HepG2 (cell line): Measurements from ENCODE around the gene SNRNP200. TPM values are rescaled to one million over a fixed set of nuclear protein-coding genes. Genes with fewer than 3 reads are reported as not detected.

Experiments used
- DR1 ChIP-seq: sonication (generic); formaldehyde crosslinking; IDR thresholded peaks from 2 replicates; pipeline ENCODE4 v1.8.0; 2021; ENCODE audit warnings: mild to moderate bottlenecking, missing genetic modification reagents, inconsistent platforms
- FOXC1 ChIP-seq: sonication (generic); formaldehyde crosslinking; IDR thresholded peaks from 2 replicates; pipeline ENCODE4 v1.8.0; 2022; ENCODE audit warnings: mild to moderate bottlenecking, missing genetic modification reagents, borderline replicate concordance
- TAF1 ChIP-seq: sonication (generic); formaldehyde crosslinking; IDR thresholded peaks from 2 replicates; pipeline ENCODE4 v1.4.0; 2020; ENCODE audit warnings: missing genetic modification reagents
- ZNF468 ChIP-seq: sonication (generic); formaldehyde crosslinking; IDR thresholded peaks from 2 replicates; pipeline ENCODE4 v1.8.0; 2022; ENCODE audit warnings: mild to moderate bottlenecking, moderate library complexity, missing genetic modification reagents
- ZNF563 ChIP-seq: sonication (generic); formaldehyde crosslinking; IDR thresholded peaks from 2 replicates; pipeline ENCODE4 v1.8.0; 2022; ENCODE audit warnings: mild to moderate bottlenecking, moderate library complexity, missing genetic modification reagents
- ZNF644 ChIP-seq: IDR thresholded peaks from 2 replicates; pipeline ENCODE4 v1.6.1; 2016; ENCODE audit warnings: low read depth
- ZNF775 ChIP-seq: sonication (generic); formaldehyde crosslinking; IDR thresholded peaks from 2 replicates; pipeline ENCODE4 v1.4.0; 2020; ENCODE audit warnings: missing genetic modification reagents, mild to moderate bottlenecking, moderate library complexity, borderline replicate concordance
- ZNF782 ChIP-seq: sonication (generic); formaldehyde crosslinking; IDR thresholded peaks from 2 replicates; pipeline ENCODE4 v1.4.0; 2020; ENCODE audit warnings: missing genetic modification reagents, mild to moderate bottlenecking, borderline replicate concordance
- polyA plus RNA-seq, 8 experiments: library from polyadenylated mRNA; depleted of rRNA in 3 of 8; stranded (reverse) in 7 of 8; unstranded in 1 of 8; fragments of >200 nt; fragmentation: Illumina TruSeq in 4 of 8; extraction: Trizol in 4 of 8; gene quantifications; 2 replicates each; pipeline versions ENCODE4 v1.2.1 to v1.2.3, GENCODE V29; 2011 to 2016; ENCODE audit warnings: low read depth in 4 of 8, missing spikeins in 1 of 8, mixed read lengths in 1 of 8; ENCODE audit not compliant: insufficient read depth in 1 of 8
- total RNA-seq, 5 experiments: library from RNA; depleted of rRNA; stranded (reverse); fragments of >200 nt; fragmentation: Illumina TruSeq; extraction: Trizol; gene quantifications; 2 replicates each; pipeline ENCODE4 v1.2.3, GENCODE V29; 2016; ENCODE audit warnings: low read depth in 1 of 5
- TF ChIP-seq, protein P1 (sequence below): sonication (generic); formaldehyde crosslinking; IDR thresholded peaks from 2 replicates; pipeline ENCODE4 v1.5.0; 2020; ENCODE audit warnings: missing genetic modification reagents, mild to moderate bottlenecking, borderline replicate concordance
- TF ChIP-seq, protein P2 (sequence below): sonication (generic); formaldehyde crosslinking; conservative IDR thresholded peaks from 2 replicates; pipeline ENCODE4 v1.8.0; 2022; ENCODE audit warnings: missing genetic modification reagents
- TF ChIP-seq, protein P3 (sequence below): sonication (generic); formaldehyde crosslinking; IDR thresholded peaks from 2 replicates; pipeline ENCODE4 v1.8.1; 2023; ENCODE audit warnings: mild to moderate bottlenecking, moderate library complexity, missing genetic modification reagents
- TF ChIP-seq, protein P4 (sequence below): sonication (generic); formaldehyde crosslinking; conservative IDR thresholded peaks from 2 replicates; pipeline ENCODE4 v1.4.0; 2020; ENCODE audit warnings: mild to moderate bottlenecking, missing genetic modification reagents, moderate library complexity
- TF ChIP-seq, protein P5 (sequence below): sonication (generic); formaldehyde crosslinking; IDR thresholded peaks from 2 replicates; pipeline ENCODE4 v1.4.0; 2020; ENCODE audit warnings: mild to moderate bottlenecking, low read depth, missing genetic modification reagents
- TF ChIP-seq, protein P6 (sequence below): IDR thresholded peaks from 2 replicates; pipeline ENCODE4 v1.6.1; 2016

The SNRNP200 gene
- total and polyA plus RNA-seq, 2 of the 13 experiments (the other 11 are each of a cell fraction or from before 2014, with no cell fraction given) = 99.0 to 232 TPM

DNA sequence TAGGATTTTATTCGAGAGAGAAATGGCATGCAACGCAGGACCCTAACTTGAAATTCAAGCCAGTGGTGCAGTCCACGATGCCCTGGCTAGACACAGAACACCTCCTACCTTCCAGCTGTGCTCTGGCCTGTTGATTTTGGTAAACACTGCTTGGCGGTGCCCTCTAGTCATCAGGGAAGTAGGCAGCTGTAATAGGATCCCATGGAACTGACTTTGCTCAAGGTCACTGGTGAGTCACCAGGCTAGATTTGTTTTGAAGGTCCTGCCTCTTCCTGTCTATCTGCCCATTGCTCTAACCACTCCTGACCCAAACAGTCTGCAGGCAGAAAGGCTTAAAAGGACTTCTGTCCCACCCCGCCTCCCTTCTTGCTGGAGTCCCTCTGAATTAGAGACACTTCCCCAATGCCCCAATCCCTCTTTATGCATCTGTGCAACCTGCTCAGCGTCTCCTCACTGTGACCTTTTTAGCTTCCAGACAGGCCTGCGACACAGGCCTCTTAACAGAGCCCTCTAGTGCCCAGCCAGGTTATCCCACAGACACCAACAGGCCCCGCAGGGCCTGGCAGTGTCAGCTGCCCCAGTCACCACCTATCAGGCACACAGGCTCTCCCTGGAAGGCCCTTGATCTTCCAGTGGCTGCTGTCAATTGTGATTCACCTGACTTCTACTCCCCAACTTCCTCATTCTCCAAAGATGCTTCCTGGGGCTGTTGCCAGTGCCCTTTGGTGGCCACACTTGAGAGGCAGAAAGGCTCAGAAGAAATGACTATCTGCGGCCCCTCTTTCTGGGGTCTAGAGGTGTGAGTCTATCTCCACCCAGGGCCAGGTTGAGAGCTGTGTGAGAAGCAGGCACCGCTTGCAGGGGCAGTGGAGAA, 44.7 kb downstream of the SNRNP200 start (continued):
- TF ChIP-seq, protein P1, sequence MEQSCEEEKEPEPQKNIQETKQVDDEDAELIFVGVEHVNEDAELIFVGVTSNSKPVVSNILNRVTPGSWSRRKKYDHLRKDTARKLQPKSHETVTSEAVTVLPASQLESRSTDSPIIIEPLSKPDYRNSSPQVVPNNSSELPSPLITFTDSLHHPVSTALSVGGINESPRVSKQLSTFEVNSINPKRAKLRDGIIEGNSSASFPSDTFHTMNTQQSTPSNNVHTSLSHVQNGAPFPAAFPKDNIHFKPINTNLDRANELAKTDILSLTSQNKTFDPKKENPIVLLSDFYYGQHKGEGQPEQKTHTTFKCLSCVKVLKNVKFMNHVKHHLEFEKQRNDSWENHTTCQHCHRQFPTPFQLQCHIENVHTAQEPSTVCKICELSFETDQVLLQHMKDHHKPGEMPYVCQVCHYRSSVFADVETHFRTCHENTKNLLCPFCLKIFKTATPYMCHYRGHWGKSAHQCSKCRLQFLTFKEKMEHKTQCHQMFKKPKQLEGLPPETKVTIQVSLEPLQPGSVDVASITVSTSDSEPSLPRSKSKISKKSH (CRISPR knock-in tag) = no peak
- peak; percentile 89 for TF ChIP-seq FOXC1 (CRISPR knock-in tag)
- TF ChIP-seq ZNF563 = peak; percentile 23; the same call in 1 of the 2 replicates
- TF ChIP-seq, protein P2, sequence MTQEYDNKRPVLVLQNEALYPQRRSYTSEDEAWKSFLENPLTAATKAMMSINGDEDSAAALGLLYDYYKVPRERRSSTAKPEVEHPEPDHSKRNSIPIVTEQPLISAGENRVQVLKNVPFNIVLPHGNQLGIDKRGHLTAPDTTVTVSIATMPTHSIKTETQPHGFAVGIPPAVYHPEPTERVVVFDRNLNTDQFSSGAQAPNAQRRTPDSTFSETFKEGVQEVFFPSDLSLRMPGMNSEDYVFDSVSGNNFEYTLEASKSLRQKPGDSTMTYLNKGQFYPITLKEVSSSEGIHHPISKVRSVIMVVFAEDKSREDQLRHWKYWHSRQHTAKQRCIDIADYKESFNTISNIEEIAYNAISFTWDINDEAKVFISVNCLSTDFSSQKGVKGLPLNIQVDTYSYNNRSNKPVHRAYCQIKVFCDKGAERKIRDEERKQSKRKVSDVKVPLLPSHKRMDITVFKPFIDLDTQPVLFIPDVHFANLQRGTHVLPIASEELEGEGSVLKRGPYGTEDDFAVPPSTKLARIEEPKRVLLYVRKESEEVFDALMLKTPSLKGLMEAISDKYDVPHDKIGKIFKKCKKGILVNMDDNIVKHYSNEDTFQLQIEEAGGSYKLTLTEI = no peak
- TF ChIP-seq, protein P3, sequence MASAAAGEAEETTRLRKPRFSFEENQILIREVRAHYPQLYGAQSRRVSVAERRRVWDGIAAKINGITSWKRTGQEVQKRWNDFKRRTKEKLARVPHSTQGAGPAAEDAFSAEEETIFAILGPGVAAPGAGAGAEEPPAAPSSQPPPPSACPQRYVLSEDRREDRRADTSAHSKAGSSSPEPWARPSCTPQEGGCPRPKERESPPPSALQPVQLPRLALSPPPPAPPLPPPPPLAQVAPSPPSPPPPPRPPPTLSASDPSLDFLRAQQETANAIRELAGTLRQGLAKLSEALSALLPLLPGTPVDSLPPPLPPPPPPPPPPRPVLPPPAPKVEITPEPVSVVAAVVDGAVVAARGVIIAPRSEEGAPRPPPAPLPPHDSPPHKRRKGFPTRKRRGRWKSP (CRISPR knock-in tag) = peak; percentile 45
- TF ChIP-seq ZNF782 (CRISPR knock-in tag) = peak; percentile 75; the same call in 1 of the 2 replicates
- TF ChIP-seq, protein P4, sequence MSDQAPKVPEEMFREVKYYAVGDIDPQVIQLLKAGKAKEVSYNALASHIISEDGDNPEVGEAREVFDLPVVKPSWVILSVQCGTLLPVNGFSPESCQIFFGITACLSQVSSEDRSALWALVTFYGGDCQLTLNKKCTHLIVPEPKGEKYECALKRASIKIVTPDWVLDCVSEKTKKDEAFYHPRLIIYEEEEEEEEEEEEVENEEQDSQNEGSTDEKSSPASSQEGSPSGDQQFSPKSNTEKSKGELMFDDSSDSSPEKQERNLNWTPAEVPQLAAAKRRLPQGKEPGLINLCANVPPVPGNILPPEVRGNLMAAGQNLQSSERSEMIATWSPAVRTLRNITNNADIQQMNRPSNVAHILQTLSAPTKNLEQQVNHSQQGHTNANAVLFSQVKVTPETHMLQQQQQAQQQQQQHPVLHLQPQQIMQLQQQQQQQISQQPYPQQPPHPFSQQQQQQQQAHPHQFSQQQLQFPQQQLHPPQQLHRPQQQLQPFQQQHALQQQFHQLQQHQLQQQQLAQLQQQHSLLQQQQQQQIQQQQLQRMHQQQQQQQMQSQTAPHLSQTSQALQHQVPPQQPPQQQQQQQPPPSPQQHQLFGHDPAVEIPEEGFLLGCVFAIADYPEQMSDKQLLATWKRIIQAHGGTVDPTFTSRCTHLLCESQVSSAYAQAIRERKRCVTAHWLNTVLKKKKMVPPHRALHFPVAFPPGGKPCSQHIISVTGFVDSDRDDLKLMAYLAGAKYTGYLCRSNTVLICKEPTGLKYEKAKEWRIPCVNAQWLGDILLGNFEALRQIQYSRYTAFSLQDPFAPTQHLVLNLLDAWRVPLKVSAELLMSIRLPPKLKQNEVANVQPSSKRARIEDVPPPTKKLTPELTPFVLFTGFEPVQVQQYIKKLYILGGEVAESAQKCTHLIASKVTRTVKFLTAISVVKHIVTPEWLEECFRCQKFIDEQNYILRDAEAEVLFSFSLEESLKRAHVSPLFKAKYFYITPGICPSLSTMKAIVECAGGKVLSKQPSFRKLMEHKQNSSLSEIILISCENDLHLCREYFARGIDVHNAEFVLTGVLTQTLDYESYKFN (CRISPR knock-in tag) = peak; percentile 99
- TF ChIP-seq DR1 (CRISPR knock-in tag) = no peak
- peak; percentile 77 for TF ChIP-seq ZNF644
- no peak for TF ChIP-seq ZNF468 (CRISPR knock-in tag)
- TF ChIP-seq TAF1 = 0 out of 2 replicates have a peak, but pooled peaks have one; percentile 6
- TF ChIP-seq ZNF775 (CRISPR knock-in tag) = 0 out of 2 replicates have a peak, but pooled peaks have one; percentile 32
- TF ChIP-seq, protein P5, sequence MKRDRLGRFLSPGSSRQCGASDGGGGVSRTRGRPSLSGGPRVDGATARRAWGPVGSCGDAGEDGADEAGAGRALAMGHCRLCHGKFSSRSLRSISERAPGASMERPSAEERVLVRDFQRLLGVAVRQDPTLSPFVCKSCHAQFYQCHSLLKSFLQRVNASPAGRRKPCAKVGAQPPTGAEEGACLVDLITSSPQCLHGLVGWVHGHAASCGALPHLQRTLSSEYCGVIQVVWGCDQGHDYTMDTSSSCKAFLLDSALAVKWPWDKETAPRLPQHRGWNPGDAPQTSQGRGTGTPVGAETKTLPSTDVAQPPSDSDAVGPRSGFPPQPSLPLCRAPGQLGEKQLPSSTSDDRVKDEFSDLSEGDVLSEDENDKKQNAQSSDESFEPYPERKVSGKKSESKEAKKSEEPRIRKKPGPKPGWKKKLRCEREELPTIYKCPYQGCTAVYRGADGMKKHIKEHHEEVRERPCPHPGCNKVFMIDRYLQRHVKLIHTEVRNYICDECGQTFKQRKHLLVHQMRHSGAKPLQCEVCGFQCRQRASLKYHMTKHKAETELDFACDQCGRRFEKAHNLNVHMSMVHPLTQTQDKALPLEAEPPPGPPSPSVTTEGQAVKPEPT (CRISPR knock-in tag) = peak; percentile 27; the same call in 1 of the 2 replicates
- TF ChIP-seq, protein P6, sequence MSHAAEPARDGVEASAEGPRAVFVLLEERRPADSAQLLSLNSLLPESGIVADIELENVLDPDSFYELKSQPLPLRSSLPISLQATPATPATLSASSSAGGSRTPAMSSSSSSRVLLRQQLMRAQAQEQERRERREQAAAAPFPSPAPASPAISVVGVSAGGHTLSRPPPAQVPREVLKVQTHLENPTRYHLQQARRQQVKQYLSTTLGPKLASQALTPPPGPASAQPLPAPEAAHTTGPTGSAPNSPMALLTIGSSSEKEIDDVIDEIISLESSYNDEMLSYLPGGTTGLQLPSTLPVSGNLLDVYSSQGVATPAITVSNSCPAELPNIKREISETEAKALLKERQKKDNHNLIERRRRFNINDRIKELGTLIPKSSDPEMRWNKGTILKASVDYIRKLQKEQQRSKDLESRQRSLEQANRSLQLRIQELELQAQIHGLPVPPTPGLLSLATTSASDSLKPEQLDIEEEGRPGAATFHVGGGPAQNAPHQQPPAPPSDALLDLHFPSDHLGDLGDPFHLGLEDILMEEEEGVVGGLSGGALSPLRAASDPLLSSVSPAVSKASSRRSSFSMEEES (CRISPR knock-in tag) = peak; percentile 89
